Fibroblast of the aortic adventitia (primary cell): Measurements from ENCODE around the gene M1AP. TPM values are rescaled to one million over a fixed set of nuclear protein-coding genes. Genes with fewer than 3 reads are reported as not detected.

Experiments
- DNase-seq: peaks from one replicate; pipeline ENCODE4 v3.0.0-alpha.2; 2010; ENCODE audit warnings: low read depth
- H3K4me3 ChIP-seq: 2 replicates; pipeline ENCODE4 v1.5.1; 2011; ENCODE audit warnings: low read depth, mild to moderate bottlenecking, control low read depth, low read length, moderate library complexity
- total RNA-seq: library from RNA; depleted of rRNA; stranded (reverse); fragments of >200 nt; gene quantifications from 2 replicates; pipeline ENCODE4 v1.2.3, GENCODE V29; 2012; ENCODE audit warnings: low replicate concordance
- TF ChIP-seq, protein P1 (sequence below): IDR thresholded peaks from 2 replicates; pipeline ENCODE4 v1.5.1; 2011; ENCODE audit warnings: mild to moderate bottlenecking, low read length, control low read depth, inconsistent platforms; ENCODE audit not compliant: insufficient read depth

M1AP gene
- total RNA-seq, 1 donor: not detected

GRCh38 chr2:74530239-74531187, 117.6 kb downstream of the M1AP start:
- peak overlapping the region; percentile 99 for H3K4me3 ChIP-seq
- peak; percentile 31 for DNase-seq
- TF ChIP-seq, protein P1, sequence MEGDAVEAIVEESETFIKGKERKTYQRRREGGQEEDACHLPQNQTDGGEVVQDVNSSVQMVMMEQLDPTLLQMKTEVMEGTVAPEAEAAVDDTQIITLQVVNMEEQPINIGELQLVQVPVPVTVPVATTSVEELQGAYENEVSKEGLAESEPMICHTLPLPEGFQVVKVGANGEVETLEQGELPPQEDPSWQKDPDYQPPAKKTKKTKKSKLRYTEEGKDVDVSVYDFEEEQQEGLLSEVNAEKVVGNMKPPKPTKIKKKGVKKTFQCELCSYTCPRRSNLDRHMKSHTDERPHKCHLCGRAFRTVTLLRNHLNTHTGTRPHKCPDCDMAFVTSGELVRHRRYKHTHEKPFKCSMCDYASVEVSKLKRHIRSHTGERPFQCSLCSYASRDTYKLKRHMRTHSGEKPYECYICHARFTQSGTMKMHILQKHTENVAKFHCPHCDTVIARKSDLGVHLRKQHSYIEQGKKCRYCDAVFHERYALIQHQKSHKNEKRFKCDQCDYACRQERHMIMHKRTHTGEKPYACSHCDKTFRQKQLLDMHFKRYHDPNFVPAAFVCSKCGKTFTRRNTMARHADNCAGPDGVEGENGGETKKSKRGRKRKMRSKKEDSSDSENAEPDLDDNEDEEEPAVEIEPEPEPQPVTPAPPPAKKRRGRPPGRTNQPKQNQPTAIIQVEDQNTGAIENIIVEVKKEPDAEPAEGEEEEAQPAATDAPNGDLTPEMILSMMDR: no peak

GRCh38 chr2:74529357-74530238, 118.5 kb downstream of the M1AP start, which contains the start of the genes AUP1 and HTRA2:
Gene AUP1, minus strand, starts transcription at chr2:74529706. Its CDS starts 77 bp downstream, at chr2:74529629.
Gene HTRA2, plus strand, starts transcription at chr2:74529933. Its CDS starts 74 bp downstream, at chr2:74530007.
- peak; percentile 99 for DNase-seq
- TF ChIP-seq, protein P1: no peak
- peak within 1 kb of the TSS; percentile 99 for H3K4me3 ChIP-seq

GRCh38 chr2:74528600-74529356, 119.4 kb downstream of the M1AP start:
- TF ChIP-seq, protein P1: no peak
- peak overlapping the region; percentile 99 for H3K4me3 ChIP-seq
- no peak for DNase-seq

- no peak overlapping the region for H3K4me3 ChIP-seq
- TF ChIP-seq, protein P1: no peak
- no peak for DNase-seq
Measured at GRCh38 chr2:74527741-74528140, 120.4 kb downstream of the M1AP start.

- DNase-seq: no peak
- no peak overlapping the region for H3K4me3 ChIP-seq
- TF ChIP-seq, protein P1: no peak
Measured at GRCh38 chr2:74526649-74527230, 121.4 kb downstream of the M1AP start.
